Stimulated activated CD4-positive, alpha-beta T cell treated with anti-CD3 and anti-CD28 coated beads, Interleukin-12 subunit alpha, Interleukin-12 subunit beta, amount 100 ng/mL, for 48 hours (primary cell): Measurements from ENCODE around the gene TNFRSF18.

Source experiments
- DNase-seq, 3 donors: peaks; one replicate each; pipeline ENCODE4 v3.0.0-alpha.2; 2020; ENCODE audit warnings: low read depth in 2 of 3, low spot score in 1 of 3

The TNFRSF18 gene

GRCh38 chr1:1240822-1241587, 34.6 kb upstream of the TNFRSF18 start:
- no peak for DNase-seq

DNA sequence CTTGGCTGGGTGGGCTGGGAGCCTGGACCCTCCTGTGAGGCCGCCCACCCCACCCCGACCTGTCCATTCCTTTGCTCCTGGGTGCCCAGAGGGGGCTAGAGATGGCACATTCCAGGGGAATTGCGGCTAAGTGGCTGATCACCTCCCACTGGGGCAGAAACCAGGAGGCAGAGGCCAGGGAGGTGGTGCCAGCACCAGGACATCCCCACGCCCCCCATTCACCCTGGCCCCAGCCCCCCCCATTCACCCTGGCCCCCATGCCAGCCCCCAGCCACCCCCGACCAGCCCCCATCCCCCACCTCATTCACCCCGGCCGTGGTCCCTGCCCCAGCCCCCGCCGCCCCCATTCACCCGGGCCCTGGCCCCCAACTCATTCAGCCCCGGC, 33.9 kb upstream of the TNFRSF18 start:
- no peak for DNase-seq

DNA sequence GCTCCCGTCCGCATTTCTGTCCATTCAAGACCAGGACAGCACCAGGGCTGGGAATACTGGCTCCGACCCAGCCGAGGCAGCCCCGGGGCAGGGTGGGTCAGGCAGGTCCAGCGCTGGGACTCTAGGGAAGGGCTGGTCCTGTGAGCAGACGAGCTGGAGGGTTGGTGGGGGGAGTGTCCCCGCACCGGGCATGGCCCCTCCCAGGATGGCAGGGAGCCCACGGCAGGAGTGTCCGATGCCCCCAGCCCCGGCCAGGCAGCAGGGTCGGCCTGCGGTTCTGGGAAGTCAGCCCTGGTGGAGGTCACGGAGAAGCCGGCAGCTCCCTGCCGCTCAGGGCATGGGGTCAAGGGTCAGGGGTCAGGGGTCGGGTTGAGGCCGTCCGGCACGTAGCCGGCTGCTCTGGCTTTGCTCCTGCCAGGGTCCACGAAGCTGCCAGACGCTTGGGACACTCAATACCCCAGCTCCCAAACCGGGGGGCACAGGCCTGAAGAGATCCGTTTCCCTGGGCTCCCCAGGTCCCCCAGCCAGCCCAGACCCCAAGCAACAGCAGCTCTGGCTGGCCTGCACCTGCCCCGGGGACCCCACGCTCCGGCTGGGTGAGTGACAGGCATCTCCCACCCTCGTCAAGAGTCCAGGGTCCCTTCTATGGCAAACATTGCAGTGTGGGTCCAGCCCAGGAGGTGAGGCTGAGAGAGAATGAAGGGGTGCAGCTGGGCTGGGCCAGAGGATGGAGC, 33.4 kb upstream of the TNFRSF18 start:
- no peak for DNase-seq

GRCh38 chr1:1239227-1239613, 32.8 kb upstream of the TNFRSF18 start:
- no peak for DNase-seq

- DNase-seq, result no peak
These were observed 32.3 kb upstream of the TNFRSF18 start for GRCh38 chr1:1238702-1239178.

DNA sequence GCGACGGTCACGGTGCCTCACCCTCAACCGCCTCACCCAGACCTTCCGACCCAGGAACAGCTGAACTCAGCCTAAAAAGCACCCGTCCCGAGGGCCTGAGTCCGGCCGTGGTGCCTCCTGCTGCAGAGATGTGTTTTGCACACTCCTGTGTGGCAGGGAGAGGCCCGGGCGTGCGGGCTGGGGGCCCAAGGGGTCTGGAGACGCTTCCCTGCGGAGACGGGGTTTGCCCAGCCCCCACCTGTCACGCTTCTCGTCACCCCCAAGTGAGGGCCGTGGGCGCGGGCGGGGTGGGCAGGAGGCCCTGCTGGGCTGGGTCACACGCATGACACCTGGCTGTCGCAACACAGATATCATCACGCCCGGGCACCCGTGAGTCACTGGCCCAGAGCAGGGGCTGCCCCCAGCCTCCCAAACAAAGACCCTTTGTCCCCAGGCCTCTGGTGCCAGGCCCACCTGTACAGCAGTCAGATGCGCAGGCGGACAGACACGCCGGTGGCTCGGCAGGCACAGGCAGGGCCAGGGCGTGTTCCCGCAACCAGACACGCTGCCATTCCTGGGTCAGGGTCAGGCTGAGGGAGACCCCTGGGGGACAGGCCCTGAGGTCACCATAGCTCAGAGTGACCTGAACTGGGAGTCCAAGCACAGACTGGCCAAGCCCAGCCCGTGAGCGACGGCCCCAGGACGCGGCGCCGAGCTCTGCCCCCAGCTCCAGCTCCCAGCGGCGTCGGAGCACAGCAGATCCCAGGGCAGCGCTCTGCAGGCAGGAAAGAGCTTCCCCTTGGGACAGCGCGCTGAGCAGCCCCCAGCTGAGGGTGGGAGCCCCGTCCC, 31.7 kb upstream of the TNFRSF18 start:
- no peak for DNase-seq

DNA sequence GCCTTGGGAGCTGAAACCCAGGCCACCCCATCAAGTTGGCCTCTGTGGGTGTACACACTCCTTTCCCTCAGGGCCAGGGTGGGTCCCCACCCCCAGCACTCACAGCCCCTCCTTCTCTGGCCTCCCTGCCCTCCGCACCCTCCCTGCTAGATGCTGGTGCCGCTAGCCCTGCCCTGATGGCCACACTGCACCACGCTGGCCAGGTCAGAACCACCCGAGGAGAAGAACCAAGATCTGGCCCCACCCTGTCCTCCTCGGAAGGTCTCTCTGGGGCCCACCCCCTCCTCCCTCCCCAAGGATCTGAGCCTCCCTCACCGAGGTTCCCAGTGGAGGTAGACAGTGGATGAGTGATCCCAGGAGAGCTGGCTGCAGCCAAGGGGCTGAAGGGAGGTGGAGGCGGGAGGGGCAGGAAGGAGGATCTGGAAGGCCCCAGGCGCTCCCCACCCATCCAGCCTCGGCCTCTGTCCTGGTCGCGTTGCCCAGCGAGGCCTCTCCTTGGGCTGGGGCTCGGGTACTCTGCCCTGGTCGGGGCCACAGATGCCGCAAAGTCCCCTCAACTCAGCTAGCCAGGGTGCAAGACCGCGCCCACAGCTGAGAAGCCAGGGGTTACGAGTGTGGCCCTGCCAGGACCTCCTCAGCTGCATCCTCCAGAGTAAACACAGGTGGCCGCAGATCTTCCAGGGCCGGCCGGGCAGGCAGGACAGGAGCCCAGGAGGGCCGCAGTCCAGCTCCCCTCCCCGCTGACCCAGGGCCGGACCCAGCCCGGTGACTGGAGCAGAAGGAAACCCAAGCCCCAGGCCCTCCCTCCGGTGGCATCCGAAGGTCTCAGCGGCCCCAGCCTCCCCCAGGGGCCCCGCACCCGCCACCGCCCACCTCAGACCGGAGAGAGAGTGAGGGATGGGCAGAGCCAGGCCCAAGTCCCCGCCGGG, 30.8 kb upstream of the TNFRSF18 start:
- DNase-seq, result no peak

DNA sequence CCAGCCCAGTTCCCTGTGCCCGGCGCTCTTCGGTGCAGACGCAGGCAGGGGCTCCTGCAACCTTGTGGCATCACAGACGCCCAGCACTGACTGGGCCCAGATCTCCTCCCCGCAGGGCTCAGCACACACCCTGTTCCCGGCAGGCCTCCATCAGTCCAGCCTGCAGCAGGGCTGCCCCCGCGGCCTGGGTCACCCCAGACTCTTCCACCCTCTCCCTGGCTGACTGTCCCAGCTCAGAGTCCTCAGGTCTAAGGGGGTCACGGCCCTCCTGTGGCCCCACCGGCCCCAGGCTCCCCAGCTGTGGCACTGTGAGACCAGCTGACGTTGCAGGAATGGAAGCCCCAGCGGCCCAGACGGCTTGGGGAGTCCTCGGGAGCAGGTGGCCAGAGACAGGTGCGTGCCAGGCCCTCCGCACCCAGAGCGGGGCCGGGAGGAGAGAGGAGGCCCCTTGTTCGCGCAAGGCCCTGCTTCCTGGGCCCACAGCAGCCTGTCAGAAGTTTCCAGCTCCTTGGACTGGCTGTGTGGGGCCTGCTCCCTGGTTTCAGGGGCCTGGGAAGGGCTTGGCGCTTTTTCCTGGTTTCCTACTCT, 29.9 kb upstream of the TNFRSF18 start:
- no peak for DNase-seq

DNA sequence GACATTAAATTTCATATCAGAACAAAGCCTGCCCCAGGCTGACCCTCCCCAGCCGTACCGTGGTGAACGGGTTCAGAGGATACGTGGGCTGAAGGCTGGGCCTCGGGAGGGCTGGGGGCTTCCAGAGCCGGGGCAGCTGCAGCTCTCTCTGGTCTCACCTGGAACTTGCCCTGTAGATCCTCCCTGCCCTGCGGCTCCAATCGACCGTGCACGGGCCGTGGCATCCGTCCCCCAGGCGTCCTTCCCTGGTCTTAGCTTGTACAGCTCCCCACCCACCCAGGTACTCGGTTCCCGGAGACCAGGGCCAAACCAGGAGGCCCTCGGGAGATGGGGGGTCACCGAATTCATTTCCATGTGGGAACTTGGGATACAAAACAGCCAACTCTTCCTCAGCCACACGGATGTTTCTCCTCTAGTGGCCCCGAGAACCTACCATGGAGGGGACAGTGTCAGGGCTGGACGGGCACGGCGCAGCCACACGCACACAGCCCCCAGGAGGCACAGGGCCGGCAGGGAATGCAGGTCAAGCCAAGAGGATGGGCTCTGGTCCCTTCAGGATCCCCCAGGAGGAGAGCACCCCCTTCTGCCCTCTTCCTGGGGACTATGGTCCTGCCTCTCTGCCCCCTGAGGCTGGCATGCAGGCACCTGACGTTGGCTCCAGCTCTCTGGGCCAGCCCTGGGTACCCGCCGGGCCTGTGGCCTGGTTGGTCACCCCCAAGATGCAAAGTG, 28.8 kb upstream of the TNFRSF18 start:
- DNase-seq, result no peak

- no peak for DNase-seq
These were observed 27.9 kb upstream of the TNFRSF18 start for GRCh38 chr1:1234180-1234808.

DNA sequence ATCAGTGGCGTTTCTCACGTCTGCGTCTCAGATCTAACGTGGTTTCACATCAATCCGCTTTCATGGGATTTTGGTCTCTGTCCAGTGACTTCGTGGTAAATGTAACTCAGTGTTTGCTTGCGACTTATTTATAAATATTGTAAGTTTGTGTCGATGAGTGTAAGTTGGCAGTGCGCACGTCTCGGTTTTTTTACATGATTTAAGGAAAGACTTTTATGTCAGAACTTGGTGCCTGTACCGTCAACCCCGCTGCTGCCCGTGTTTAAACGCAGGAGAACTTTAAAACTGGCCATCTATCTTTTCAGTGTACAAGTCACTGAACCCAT, 27.1 kb upstream of the TNFRSF18 start:
- no peak for DNase-seq

DNA sequence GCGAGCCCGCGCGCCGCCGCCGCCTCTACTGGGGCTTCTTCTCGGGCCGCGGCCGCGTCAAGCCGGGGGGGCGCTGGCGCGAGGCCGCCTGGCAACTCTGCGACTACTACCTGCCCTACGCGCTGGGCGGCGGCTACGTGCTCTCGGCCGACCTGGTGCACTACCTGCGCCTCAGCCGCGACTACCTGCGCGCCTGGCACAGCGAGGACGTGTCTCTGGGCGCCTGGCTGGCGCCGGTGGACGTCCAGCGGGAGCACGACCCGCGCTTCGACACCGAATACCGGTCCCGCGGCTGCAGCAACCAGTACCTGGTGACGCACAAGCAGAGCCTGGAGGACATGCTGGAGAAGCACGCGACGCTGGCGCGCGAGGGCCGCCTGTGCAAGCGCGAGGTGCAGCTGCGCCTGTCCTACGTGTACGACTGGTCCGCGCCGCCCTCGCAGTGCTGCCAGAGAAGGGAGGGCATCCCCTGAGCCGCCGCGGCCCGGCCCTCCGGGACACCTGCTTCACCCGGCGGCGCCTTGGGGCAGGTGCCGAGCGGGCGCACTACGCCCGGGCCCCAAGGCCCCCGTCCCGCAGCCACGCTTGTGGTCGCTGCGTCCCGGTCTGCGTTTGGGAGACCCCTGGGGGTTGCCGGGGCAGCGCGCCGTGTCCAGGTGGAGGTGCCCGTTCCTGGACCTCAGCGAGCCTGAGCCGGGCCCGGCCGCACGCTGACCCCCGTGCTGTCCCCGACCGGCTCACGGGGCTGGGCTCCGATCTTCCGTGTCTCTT, 26.6 kb upstream of the TNFRSF18 start:
- no peak for DNase-seq

DNA sequence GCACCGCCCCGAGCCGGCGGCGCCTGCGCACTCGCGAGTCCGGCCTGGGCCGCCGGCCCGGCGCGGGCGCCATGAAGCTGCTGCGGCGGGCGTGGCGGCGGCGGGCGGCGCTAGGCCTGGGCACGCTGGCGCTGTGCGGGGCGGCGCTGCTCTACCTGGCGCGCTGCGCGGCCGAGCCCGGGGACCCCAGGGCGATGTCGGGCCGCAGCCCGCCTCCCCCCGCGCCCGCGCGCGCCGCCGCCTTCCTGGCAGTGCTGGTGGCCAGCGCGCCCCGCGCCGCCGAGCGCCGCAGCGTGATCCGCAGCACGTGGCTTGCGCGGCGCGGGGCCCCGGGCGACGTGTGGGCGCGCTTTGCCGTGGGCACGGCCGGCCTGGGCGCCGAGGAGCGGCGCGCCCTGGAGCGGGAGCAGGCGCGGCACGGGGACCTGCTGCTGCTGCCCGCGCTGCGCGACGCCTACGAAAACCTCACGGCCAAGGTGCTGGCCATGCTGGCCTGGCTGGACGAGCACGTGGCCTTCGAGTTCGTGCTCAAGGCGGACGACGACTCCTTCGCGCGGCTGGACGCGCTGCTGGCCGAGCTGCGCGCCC, 25.9 kb upstream of the TNFRSF18 start, which contains the start of gene B3GALT6:
Gene B3GALT6, plus strand, starts transcription at position 30 of the 588 bp plus-strand sequence. Its CDS starts 42 bp downstream, at position 72.
- no peak for DNase-seq

DNA sequence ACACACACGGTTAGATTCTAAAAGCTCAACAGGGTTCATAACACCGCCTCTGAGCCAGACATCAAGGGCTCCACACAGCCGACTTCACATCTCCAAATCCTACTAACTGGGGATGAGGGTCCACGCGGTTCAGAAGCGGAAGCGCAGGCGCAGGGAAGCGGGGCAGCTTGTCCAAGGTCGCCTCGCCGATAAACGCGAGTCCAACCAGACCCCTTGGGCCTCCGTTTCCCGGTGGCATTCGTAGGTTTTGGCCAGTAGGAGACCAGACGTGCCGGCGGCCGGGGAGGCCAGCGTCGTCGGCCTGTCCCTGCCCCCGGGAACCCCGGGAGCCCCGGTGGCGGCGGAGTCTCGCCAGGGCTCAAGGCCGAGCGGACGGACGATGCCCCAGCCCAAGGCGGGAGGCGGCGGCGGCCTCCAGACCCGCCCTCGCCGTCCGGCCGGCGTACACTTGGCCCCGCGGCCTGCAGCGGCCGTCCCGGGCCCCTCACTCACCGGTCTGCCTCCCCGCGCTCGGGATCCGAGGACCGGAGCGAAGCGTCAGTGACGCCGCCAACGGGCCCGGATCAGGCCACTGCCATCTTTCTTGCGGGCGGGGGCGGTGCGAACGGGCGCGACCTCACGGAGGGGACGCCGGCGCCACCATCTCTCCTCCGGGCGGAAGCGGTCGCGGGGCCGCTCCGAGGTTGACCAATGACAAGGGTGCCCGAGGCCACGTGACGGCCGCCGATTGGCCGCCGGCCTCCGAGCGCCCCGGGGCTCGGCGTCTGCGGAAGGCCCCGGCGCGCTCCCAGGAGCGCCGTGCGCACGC, 25.2 kb upstream of the TNFRSF18 start, which contains the start of gene SDF4:
Gene SDF4, minus strand, starts transcription at position 602 of the 808 bp plus-strand sequence. CDS start 3,229 bp downstream, outside the sequence.
- peak; percentile 92 to 96 (median 94) for DNase-seq

GRCh38 chr1:1230656-1231399, 24.4 kb upstream of the TNFRSF18 start:
- no peak for DNase-seq

DNA sequence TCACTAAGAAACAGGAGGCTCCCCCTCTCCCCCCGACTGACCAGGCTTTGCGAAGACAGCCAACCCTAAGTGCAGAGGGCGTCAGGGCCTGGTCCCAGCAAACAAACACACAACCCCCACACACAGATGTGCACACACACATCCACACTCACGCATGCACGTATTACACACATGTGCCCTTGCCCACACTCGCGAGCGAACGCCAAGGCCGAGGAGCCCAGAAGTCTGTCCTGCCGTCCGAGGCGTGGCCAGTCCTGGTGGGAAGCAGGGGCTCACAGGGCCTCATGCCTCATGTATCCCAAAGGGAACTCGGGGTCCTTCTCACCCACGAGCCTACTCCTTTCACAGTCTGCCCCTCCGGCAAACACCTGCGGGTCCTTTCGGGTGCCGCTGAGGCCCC, 23.4 kb upstream of the TNFRSF18 start:
- no peak for DNase-seq
